ENCODE measurements around the gene STAB2.

GRCh38 chr12:103540319-103540718 lies 46.8 kb upstream of the STAB2 start:
- TF ChIP-seq CTCF (IDR thresholded peaks at IDR 0.05) (no peak), POLR2A (IDR thresholded peaks at IDR 0.05) (no peak)

Measured in heart left ventricle (tissue), 13 donors.